Uterus (tissue), 2 donors: ENCODE measurements around the gene RIOK1.

Source experiments
- POLR2A ChIP-seq, 2 donors: fragments of 450-650 bp; IDR thresholded peaks; one replicate each; pipeline ENCODE4 v1.6.1; 2016; ENCODE audit warnings: antibody characterized with exemption in 2 of 2, mild to moderate bottlenecking in 1 of 2, moderate library complexity in 1 of 2
- TF ChIP-seq, protein P1 (sequence below), 4 experiments: fragments of 200-600 bp in 2 of 4; fragments of 450-650 bp in 2 of 4; sonication (generic) in 2 of 4; IDR thresholded peaks; one replicate each; pipeline ENCODE4 v1.5.1; 2016 to 2019; ENCODE audit warnings: antibody characterized with exemption in 4 of 4, mild to moderate bottlenecking in 2 of 4, moderate library complexity in 1 of 4

DNA sequence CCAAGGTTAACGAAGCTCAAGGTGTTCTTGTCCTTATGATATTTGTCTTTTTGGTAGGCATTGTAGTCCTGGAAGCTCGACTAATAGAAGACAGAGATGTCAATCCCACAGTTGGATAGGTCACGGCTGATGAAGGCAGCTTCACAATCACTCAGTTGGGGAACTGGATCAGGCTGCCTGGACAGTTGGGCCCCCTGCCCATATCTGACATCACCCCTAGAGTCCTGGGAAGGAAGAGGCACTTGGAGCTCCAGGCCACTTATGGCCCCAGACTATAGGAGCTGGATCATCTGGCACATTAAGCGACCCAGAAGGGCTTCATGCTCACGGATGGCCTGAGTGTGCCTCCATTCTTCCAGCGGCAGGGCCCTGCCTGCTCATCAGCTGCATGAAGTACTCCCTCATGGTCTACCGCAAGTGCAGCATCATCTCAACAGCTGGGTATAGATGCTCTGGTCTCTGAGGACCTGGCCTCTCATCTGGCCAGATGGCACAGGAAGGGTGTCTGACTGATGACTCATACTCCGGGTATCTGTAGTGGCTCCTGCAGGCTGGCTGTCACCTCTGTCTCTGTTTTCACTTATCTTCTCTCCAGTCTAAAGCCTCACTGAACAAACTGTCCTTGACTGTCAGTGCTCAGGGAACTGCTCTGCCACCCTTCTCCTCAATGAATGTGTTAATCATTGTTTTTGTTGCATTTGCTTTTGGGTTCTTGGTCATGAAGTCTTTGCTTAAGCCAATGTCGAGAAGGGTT is 47.4 kb upstream of the RIOK1 start:
- TF ChIP-seq, protein P1, sequence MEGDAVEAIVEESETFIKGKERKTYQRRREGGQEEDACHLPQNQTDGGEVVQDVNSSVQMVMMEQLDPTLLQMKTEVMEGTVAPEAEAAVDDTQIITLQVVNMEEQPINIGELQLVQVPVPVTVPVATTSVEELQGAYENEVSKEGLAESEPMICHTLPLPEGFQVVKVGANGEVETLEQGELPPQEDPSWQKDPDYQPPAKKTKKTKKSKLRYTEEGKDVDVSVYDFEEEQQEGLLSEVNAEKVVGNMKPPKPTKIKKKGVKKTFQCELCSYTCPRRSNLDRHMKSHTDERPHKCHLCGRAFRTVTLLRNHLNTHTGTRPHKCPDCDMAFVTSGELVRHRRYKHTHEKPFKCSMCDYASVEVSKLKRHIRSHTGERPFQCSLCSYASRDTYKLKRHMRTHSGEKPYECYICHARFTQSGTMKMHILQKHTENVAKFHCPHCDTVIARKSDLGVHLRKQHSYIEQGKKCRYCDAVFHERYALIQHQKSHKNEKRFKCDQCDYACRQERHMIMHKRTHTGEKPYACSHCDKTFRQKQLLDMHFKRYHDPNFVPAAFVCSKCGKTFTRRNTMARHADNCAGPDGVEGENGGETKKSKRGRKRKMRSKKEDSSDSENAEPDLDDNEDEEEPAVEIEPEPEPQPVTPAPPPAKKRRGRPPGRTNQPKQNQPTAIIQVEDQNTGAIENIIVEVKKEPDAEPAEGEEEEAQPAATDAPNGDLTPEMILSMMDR (IDR thresholded peaks at IDR 0.05), result no peak
- TF ChIP-seq POLR2A (IDR thresholded peaks at IDR 0.05), result no peak
